Measurements from ENCODE around the gene TUBAL3.

Gene TUBAL3

GRCh38 chr10:5385224-5385623 lies 19.4 kb downstream of the TUBAL3 start:
- in situ Hi-C loops (cut with MboI; ENCODE audit: low sequenced_read_pairs), result loop anchor here (25.0 kb wide), 1 partner anchor 548 kb away; the partner anchor contains the start of gene AKR1E2

GRCh38 chr10:5381187-5381586 lies 23.4 kb downstream of the TUBAL3 start:
- in situ Hi-C loops (cut with MboI; ENCODE audit: low sequenced_read_pairs), result loop anchor here (25.0 kb wide), 1 partner anchor 544 kb away; the partner anchor contains the start of gene AKR1E2

- in situ Hi-C loops (cut with MboI; ENCODE audit: low sequenced_read_pairs), result loop anchor here (25.0 kb wide), 1 partner anchor 543 kb away; the partner anchor contains the start of gene AKR1E2
These were observed 24.2 kb downstream of the TUBAL3 start for GRCh38 chr10:5380395-5380794.

DNA sequence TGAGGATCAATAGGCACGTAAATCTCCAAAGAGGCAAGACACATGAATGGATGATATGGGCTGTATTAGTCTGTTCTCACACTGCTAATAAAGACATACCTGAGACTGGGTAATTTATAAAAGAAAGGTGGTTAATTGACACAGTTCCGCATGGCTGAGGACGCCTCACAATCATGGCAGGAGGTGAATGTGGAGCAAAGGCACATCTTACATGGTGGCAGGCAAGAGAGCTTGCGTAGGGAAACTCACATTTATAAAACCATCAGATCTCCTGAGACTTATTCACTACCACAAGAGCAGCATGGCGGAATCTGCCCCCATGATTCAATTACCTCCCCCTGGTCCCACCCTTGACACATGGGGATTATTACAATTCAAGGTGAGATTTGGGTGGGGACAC lies 25.4 kb downstream of the TUBAL3 start:
- in situ Hi-C loops (cut with MboI; ENCODE audit: low sequenced_read_pairs), result loop anchor here (25.0 kb wide), 1 partner anchor 542 kb away; the partner anchor contains the start of gene AKR1E2

DNA sequence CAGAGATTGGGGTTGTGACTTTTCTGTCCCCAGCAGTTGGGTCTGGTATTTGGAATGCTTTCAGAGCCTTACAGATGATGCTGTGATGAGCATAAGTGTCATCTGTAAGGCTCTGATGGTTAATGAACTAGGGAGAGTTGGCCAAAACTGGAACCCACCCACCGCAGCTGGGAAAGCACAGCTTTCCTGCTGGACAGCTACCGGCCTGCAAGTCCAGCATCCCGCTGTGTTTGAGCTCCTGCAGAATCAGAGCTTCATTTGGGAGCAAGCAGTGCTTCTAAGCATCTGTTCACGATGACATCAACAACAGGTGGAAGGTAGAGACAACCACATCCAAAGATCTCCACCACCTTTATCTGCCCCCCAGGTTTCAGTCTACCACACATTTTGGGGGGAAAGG lies 28.2 kb downstream of the TUBAL3 start:
- in situ Hi-C loops (cut with MboI; ENCODE audit: low sequenced_read_pairs), result loop anchor here (25.0 kb wide), 1 partner anchor 539 kb away; the partner anchor contains the start of gene AKR1E2

DNA sequence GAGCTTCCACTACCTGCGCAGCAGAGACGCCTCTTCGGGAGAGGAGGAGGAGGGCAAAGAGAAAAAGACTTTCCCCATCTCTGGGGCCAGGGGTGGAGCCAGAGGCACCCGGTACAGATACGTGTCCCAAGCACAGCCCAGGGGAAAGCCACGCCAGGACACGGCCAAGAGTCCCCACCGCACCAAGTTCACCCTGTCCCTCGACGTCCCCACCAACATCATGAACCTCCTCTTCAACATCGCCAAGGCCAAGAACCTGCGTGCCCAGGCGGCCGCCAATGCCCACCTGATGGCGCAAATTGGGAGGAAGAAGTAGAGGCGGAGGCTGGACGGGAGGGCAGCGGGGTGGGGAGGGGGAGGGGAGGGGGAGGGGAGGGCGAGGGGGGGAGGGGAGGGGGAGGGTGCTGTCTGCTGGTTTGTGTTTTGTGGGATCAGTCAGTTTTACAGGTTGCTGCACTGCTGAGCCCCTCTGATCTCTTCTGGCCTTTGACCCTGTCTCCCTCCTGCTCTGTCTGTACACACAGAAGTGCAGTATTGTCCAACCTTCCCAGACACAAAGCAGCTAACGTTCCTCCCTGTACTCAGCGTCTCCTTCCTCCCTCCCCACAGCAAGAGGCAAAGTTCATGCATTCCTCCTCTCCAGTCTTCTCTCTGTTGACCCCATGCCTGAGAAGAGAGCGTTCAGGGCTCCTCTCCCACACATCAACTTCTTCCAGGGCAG lies 30.6 kb downstream of the TUBAL3 start:
- in situ Hi-C loops (cut with MboI; ENCODE audit: low sequenced_read_pairs), result no loop called here

DNA sequence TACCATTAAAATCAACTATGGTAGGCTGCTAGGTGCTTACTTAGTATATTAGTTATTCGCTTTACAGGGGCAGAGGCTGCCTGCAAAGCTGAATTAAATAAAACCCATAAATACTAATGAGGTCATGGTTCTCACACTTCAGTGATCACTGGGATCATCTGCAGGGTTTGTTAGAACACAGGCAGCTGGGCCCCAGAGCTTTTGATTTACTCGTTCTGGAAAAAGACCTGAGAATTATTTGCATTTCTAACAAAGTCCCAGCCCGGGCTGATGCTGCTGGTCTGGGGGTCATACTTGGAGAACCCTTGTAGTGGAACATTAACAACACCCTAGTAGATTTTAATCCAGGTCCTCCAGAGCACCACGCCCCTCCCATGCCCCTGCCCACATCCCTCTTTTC lies 31.3 kb downstream of the TUBAL3 start:
- in situ Hi-C loops (cut with MboI; ENCODE audit: low sequenced_read_pairs), result no loop called here

DNA sequence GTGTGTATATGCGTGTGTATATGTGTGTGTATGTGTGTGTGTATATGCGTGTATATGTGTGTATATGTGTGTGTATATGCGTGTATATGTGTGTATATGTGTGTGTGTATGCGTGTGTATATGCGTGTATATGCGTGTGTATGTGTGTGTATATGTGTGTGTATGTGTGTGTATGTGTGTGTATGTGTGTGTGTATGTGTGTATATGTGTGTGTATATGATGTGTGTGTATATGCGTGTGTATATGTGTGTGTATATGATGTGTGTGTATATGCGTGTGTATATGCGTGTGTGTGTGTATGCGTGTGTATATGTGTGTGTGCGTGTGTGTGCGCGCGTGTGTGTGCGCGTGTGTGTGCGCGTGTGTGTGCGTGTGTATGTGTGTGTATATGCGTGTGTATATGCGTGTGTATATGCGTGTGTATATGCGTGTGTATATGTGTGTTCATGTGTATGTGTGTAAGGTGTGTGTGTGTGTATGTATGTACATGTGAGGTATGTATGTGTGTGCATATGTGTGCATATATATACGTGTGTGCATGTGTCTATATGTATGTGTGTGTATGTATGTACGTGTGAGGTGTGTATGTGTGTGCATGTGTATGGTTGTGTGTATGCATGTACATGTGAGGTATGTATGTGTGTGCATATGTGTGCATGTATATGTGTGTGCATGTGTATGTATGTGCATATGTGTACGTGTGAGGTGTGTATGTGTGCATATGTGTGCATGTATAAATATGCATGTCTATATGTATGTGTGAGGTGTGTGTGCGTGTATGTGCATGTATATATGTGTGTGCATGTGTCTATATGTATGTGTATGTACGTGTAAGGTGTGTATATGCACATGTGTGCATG lies 33.9 kb downstream of the TUBAL3 start:
- in situ Hi-C loops (cut with MboI; ENCODE audit: low sequenced_read_pairs), result no loop called here

- in situ Hi-C loops (cut with MboI; ENCODE audit: low sequenced_read_pairs), result no loop called here
These were observed 35.1 kb downstream of the TUBAL3 start for GRCh38 chr10:5369362-5370158.

DNA sequence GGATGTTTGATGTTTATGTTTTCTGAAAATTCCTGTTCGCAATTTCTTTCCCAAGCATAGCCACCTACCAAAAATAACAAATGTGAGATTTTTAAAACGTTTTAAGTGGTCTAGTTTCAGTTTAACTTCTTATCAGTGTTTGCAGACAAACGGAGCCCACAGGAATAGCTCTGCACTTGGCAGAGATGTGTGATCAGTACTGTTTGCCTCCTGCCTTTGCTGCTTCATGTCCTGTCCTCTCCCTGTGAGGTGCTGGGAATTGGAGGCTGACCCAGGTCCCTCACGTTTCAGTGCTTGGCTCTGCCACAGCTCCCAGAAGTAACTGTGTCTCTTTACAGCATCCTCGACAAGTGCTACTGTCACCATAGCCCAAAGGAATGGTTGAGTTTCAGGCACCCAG lies 38.7 kb downstream of the TUBAL3 start:
- in situ Hi-C loops (cut with MboI; ENCODE audit: low sequenced_read_pairs), result no loop called here

DNA sequence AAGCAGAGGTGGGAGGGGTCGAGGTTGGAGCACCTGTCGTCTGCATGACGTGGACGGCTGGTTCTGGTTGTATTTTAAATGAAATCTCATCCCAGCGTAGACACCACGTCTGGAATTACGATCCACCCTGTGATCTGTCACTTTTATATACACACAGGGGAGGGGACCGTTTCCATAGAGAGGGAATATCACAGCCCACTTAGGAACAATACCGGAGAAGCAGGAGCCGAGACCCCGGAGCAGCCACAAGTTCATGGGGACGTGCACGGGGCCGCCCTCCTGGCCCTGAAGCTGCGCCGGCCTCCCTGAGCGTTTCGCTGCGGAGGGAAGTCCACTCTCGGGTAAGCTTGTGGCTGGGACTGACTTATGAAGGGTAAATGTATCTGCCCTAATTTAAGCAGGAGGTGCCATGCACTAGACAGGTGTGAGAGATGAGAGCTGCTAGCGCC lies 39.7 kb downstream of the TUBAL3 start, which contains the start of gene UCN3:
TSS of gene UCN3 (plus strand) at position 77 of the 449 bp plus-strand sequence. CDS start 8,755 bp downstream, outside the sequence.
- in situ Hi-C loops (cut with MboI; ENCODE audit: low sequenced_read_pairs), result no loop called here

- in situ Hi-C loops (cut with MboI; ENCODE audit: low sequenced_read_pairs), result no loop called here
These were observed 40.3 kb downstream of the TUBAL3 start for GRCh38 chr10:5364374-5364773.

DNA sequence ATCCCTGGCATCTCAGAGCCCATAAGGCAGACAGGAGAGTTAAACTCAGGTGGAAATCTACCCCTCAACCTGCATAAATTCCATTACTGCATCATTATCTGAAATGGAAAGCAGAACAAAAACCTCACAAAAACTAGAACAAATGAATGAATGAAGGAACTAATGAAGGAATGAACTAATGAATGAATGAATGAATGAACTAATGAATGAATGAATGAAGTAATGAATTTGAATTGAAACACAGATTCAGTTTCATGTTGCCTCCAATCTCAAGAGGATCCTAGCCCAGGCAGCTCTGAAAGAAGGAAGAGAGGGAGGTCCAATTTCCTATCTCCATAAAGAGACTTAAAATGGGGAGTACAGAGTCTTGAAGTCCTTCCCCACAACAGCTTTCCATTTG lies 41.8 kb downstream of the TUBAL3 start:
- in situ Hi-C loops (cut with MboI; ENCODE audit: low sequenced_read_pairs), result no loop called here

DNA sequence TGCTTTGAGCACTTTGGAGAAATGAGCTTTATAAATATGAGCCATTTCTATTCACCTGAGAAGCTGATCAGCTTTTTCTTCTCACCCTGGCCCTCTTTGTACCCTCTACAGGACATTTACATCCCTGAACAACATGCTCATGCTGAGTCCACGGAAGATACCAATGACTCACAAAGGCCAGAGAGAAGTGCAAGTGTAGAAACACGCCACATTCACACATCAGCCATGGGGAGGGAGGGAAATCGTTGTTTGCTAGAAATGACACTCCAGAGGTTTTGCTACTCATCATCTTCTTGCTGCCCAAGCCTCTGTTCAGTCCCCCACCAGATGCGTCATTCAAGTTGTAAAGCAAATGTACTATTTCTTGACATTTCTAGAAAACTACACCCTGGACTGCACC lies 42.7 kb downstream of the TUBAL3 start:
- in situ Hi-C loops (cut with MboI; ENCODE audit: low sequenced_read_pairs), result no loop called here

GRCh38 chr10:5360318-5360915 lies 44.2 kb downstream of the TUBAL3 start:
- in situ Hi-C loops (cut with MboI; ENCODE audit: low sequenced_read_pairs), result no loop called here

- in situ Hi-C loops (cut with MboI; ENCODE audit: low sequenced_read_pairs), result no loop called here
These were observed 48.3 kb downstream of the TUBAL3 start for GRCh38 chr10:5356302-5356763.

DNA sequence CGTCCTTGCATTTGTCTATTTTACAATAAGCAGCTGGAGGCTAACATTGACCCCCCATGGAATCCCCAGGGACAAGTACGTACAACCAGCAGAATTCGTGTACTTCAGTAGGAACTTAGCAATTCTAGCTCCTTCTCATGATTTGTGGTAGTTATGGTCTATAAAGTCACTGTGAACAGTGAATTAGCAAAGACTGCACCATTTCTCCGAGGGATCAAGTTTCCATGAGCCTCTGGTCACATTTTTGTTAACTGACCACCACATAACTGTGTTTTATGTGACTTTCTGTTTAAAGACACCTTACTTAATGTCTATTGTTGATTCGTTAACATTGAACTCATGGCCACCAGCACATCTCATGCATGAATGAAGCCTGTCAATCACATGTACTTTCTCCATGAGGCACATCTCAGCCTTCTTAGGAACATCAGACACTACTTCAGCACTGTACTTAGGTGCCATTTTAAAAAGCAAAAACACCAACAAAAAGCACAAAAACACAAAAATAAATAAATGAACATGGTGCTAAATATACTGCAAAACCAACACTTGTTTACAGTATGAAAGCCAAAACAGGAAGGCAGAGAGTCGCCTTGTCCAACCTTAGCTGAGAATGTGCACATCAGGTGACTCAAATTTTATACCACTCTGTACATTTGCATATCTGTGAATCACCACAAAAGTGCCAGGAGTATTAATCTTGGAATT lies 48.9 kb downstream of the TUBAL3 start:
- in situ Hi-C loops (cut with MboI; ENCODE audit: low sequenced_read_pairs), result no loop called here

DNA sequence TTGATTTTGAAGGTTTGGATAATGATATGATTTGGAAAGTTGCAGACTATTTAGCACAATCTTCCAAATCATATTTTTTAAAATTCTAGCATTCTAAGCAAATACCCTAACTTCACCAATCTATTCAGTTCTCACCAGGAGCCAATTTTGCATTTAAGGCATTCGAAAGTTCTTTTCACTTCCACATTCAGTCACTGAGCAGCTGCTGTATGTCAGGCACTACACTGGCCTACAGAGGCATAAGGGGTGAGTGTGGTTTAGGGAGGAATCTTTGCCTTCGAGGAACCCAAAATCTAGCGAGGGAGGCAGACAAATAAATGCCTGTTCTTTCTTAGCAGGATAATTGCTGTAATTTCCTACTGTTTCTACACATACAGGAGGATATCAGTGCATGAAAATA lies 50.6 kb downstream of the TUBAL3 start:
- in situ Hi-C loops (cut with MboI; ENCODE audit: low sequenced_read_pairs), result no loop called here

DNA sequence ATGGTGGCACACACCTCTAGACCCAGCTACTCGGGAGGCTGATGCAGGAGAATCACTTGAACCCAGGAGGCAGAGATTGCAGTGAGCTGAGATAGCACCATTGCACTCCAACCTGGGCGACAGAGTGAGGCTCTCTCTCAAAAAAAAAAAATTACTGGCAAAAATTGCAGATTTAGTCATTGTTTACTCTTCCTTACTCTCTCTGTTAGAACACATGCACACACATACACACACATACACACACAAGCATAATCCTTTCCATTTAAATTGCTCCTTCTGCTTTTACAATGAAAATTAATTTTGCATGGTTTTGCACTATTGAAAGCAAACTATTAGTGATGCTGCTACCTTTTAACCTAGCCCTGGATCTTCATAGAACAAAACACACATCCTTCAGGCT lies 55.3 kb downstream of the TUBAL3 start:
- in situ Hi-C loops (cut with MboI; ENCODE audit: low sequenced_read_pairs), result no loop called here

- in situ Hi-C loops (cut with MboI; ENCODE audit: low sequenced_read_pairs), result no loop called here
These were observed 57.7 kb downstream of the TUBAL3 start for GRCh38 chr10:5346881-5347280.
